NCI-H524 treated with DMSO at 0.1 percent for 48 hours (cell line): ENCODE measurements around the gene CDH2.
A peak's percentile ranks its signal among the peaks of the same experiment; 100 is the strongest.

Experiments
- DNase-seq: peaks from one replicate; lab custom pipeline; 2025; lab: John Stamatoyannopoulos, UW

The CDH2 gene

DNA sequence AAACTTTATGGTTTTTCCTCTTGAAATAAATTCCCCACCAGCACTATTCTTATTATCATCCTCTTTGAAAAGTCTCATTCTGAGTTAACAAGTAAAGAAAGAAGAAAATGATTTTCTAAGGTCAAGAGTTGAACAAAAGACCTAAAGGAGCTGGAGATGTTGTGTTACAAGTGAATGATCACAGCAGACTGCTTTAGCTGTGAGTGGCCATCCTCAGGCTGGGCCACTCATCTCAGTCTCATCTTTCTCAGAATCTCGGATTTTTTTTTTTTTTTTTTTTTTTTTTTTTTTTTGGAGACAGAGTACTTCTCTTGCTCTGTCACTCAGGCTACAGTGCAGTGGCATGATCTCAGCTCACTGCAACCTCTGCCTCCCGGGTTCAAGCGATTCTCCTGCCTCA, 133.3 kb downstream of the CDH2 start:
- no peak for DNase-seq

DNA sequence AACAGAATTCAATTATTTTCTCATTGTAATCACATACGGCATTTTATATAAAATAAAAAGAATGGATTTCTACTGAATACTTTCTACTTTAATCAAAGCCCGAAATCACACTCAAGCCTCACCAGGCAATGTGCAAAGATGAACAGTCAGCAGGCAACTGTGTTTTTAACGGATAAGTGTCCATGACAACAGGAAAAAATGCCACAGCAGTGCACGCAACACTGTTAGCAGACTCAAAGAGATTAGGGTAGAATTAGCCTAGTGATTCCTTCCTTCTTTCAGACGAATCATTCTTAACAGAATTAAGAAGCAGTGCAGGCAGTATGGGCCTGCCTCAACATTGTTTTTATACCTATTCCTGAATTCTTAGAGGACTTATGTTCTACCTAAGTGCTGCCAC, 135.6 kb downstream of the CDH2 start:
- DNase-seq = no peak

GRCh38 chr18:28040716-28041115, 136.2 kb downstream of the CDH2 start:
- no peak for DNase-seq

GRCh38 chr18:28040211-28040610, 136.7 kb downstream of the CDH2 start:
- no peak for DNase-seq

GRCh38 chr18:28039691-28040090, 137.2 kb downstream of the CDH2 start:
- no peak for DNase-seq

GRCh38 chr18:28039078-28039477, 137.9 kb downstream of the CDH2 start:
- no peak for DNase-seq

DNA sequence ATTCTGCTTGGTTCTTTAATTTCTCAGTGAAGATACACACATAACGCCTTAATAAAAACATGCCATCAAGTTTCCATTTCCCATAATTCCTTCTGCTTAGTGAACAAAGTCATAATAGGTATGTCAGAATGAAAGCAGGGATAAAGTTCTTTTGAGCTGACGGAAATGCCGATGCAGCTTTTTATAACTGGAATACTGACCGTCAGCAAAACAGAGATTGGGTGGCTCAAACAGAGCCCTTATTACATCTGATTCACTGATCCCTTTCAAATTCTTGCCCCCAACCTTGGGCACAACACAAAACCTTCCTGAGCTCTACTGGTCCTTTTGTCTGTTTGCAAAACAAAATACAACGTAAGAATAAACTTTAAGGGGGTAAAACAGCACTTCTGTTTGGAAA, 140.4 kb downstream of the CDH2 start:
- DNase-seq = no peak

- DNase-seq = no peak
Observed at GRCh38 chr18:28034567-28034966, 142.4 kb downstream of the CDH2 start.

GRCh38 chr18:28032177-28032576, 144.8 kb downstream of the CDH2 start:
- DNase-seq = no peak

- DNase-seq = no peak
Observed at GRCh38 chr18:28030458-28030857, 146.5 kb downstream of the CDH2 start.

DNA sequence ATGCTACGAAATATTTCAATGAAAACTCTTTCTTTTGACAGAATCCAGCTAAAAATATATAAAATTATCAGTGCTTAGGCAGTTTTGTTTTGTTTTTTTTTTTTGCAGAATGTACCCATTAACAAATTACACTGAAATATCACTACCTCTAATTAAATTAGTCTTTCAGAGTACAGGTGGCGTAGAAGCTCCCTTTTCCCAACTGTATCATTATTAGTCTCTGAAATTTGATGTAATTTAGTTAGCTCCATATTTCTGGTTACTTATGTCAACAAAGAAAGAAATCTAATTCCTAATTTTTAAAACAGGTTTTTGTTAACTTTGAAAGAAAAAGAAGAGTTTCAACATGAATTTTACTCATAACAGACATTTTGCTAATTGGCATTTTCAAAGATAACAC, 149.2 kb downstream of the CDH2 start:
- no peak for DNase-seq

DNA sequence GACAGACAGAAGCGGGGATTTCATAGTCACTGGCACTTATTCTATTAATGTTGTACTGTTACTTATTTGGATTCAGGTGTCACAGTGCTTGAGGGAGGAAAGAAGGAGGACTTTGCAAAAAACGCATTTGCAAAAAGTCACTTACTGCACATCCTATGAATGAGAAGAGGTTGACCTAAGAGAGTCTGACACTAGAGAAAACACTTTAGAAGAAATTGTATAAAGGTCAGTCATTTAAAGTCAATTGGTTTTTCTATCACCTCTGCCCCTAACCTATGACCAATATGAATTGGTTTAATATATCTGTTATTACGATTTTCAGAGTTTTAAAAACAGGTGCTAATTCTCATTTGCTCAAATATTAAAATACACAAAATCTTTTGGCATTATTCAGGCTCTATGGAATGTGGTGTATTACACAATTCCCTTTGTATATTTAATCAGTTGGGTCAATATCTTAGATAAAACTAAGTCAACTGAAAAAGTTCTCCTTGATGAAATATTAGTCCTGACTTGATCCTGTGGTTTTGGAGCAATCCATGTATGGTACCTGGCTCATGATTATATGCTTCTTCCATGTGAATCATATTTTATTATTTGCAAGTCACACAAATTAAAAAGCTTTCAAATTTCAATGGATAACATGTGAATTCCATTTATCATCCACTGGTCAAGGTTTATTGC, 157.4 kb downstream of the CDH2 start:
- DNase-seq = no peak

DNA sequence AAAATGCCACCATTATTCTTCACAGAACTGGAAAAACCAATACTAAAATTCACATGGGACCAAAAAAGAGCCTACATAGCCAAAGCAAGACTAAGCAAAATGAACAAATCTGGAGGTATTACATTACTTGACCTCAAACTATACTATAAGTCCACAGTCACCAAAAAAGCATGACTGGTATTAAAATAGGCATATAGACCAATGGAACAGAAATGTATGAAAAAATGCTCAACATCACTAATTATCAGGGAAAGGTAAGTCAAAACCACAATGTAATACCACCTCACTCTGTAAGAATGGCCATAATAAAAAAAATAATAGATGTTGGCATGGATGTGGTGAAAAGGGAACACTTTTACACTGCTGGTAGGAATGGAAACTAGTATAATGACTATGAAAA, 158.6 kb downstream of the CDH2 start:
- DNase-seq = no peak

- DNase-seq = peak; percentile 28
Observed at GRCh38 chr18:28015671-28016070, 161.3 kb downstream of the CDH2 start.

- DNase-seq = no peak
Observed at GRCh38 chr18:28013066-28013465, 163.9 kb downstream of the CDH2 start.

- DNase-seq = no peak
Observed at GRCh38 chr18:28012336-28012735, 164.6 kb downstream of the CDH2 start.

DNA sequence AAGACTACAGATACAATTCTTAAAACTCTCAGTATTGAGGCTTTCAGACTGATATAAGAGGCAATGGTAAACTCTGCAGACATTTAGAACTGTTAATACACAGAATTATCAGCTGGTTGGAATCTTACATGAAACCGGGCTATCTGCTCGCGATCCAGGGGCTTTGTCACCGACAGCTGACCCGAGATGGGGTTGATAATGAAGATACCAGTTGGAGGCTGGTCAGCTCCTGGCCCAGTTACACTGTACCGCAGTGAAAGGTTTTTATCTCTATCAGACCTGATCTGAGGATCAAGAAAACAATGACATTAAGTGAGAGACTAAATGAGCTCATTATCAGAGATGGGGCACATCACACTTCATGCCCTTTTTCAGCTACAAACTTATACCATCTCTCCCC, 167.3 kb downstream of the CDH2 start:
- no peak for DNase-seq

DNA sequence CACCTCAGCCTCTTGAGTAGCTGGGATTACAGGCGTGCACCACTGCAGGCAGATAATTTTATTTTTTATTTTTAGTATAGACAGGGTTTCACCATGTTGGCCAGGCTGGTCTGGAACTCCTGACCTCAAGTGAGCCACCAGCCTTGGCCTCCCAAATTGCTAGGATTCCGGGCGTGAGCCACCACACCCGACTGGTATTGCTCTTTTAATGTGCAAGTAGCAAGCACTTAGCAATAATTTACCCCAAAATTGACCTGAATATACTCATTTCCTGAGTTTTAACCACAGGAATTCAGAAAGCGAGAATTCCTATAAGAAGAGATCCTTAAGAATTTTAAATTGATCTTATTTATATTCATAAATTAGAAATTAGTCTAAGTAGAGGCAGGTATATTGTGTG, 169.1 kb downstream of the CDH2 start:
- no peak for DNase-seq

DNA sequence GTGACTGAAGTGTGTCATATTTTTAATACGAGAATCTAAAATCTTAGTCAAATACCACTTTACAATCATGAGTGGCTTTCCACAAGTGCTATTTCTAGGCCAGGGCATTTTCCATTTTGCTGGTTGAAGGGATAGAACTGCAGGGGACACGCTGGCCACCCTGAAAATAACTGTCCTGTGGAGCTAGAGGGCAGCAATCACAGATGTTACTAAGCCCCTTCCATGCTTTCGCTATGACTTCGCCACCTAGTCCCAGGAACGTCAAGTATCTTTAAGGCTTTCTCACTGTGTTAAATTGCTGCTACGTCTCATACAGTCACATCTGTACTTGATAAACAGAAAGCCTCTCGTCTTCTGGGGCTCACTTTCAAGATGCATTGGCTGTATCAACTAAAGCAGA, 171.8 kb downstream of the CDH2 start:
- no peak for DNase-seq

GRCh38 chr18:28004606-28005005, 172.3 kb downstream of the CDH2 start:
- no peak for DNase-seq

GRCh38 chr18:28003451-28003850, 173.5 kb downstream of the CDH2 start:
- DNase-seq = no peak

DNA sequence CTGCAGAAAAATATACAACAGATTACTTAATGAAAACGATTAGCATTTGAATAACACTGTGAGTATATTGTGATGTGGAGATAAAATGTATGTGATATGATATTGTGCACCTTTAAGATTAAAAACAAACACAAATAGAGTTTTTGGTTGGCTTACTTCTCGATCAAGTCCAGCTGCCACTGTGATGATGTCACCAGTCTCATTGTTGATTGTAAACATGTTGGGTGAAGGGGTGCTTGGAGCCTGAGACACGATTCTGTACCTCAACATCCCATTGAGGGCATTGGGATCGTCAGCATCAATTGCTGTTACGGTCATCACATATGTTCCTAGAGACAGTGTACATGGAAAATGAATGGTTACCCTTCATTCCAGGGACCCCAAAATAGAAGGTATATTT, 174.1 kb downstream of the CDH2 start:
- no peak for DNase-seq

DNA sequence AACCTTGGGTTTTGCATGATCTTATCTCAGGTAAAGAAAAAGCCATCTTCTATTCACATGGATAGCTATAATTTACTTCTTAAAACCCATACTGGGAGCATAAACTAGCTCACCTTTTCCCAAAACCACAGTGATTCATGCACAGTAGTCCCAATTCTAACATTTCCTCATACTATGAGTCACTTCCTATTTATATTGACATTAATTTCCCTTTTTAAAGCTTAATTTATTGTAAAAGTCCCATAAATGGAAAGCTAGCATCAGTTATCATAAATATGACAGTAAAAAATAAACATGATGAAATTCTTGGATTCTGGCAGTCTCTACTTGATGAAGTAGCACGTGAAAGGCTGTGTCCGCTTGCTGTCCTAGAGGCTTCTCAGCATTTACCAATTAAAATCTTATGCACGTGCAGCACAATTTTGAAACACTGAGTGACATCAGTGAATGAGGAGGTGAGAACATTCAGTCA, 180.1 kb downstream of the CDH2 start:
- DNase-seq = no peak

- DNase-seq = no peak
Observed at GRCh38 chr18:27995770-27996502, 181.0 kb downstream of the CDH2 start.
